ENCODE measurements around the gene HS3ST3A1. TPM values are rescaled to one million over a fixed set of nuclear protein-coding genes. Genes with fewer than 3 reads are reported as not detected.

Gene HS3ST3A1
- total and polyA plus RNA-seq, 2 of the 4 experiments (the other 2 are of a cell fraction): 8.8 to 9.0 TPM

DNA sequence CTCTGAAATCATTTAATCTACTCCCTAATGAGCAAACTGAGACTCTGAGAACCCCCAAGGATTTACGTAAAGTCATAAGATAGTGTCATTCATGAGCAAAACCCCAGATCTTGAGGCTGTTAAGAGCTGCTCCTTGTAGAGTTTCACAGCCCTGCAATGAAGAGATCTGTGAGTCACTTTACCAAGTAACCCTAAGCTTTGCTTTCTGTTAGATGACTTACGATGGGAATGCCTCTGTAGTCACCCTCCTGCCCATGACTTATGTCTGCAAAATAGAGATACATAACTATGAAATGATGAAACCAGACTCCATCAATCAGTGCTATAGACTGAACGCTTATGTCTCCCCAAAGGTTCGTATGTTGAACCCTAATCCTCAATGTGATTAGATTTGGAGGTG is 117.7 kb downstream of the HS3ST3A1 start:
- H2BK20ac ChIP-seq (ENCODE audit: low read depth, low read length): no peak overlapping the region
- H4K5ac ChIP-seq (ENCODE audit: low read depth, low read length): no peak overlapping the region
- no peak overlapping the region for H3K4me2 ChIP-seq (ENCODE audit: low read depth, low read length)
- no peak overlapping the region for H3K4me3 ChIP-seq (ENCODE audit: insufficient read depth, low read depth, low read length)
- CTCF ChIA-PET: no interaction called here
- H3K9me1 ChIP-seq (ENCODE audit: insufficient read depth, low read length): no peaks in the 10 kb centered on the region
- H3K4me1 ChIP-seq (ENCODE audit: control insufficient read depth, insufficient read depth, low read length): no peaks in the 10 kb centered on the region
- no peak overlapping the region for H2BK120ac ChIP-seq (ENCODE audit: low read depth, low read length)
- intact Hi-C loops (cut with micrococcal nuclease): no loop called here
- no peaks in the 10 kb centered on the region for H4K20me1 ChIP-seq (ENCODE audit: insufficient read depth, low read length)
- TF ChIP-seq CEBPB (IDR thresholded peaks at IDR 0.05; ENCODE audit: low read depth, low read length): 0 out of 2 replicates have a peak, but pooled peaks have one; percentile 10
- TF ChIP-seq, protein P1, sequence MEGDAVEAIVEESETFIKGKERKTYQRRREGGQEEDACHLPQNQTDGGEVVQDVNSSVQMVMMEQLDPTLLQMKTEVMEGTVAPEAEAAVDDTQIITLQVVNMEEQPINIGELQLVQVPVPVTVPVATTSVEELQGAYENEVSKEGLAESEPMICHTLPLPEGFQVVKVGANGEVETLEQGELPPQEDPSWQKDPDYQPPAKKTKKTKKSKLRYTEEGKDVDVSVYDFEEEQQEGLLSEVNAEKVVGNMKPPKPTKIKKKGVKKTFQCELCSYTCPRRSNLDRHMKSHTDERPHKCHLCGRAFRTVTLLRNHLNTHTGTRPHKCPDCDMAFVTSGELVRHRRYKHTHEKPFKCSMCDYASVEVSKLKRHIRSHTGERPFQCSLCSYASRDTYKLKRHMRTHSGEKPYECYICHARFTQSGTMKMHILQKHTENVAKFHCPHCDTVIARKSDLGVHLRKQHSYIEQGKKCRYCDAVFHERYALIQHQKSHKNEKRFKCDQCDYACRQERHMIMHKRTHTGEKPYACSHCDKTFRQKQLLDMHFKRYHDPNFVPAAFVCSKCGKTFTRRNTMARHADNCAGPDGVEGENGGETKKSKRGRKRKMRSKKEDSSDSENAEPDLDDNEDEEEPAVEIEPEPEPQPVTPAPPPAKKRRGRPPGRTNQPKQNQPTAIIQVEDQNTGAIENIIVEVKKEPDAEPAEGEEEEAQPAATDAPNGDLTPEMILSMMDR (conservative IDR thresholded peaks at IDR 0.05; ENCODE audit: low read depth, low read length): no peak
- no peak overlapping the region for H4K8ac ChIP-seq (ENCODE audit: low read depth in 2 of 2, low read length in 2 of 2)
- no peaks in the 10 kb centered on the region for H3K79me1 ChIP-seq (ENCODE audit: low read depth in 1 of 2, low read length in 2 of 2)
- no peak overlapping the region for H2BK15ac ChIP-seq (ENCODE audit: low read depth, low read length)
- no peaks in the 10 kb centered on the region for H3K36me3 ChIP-seq (ENCODE audit: control insufficient read depth, insufficient read depth, low read length)
- dilution Hi-C loops (cut with HindIII; ENCODE audit: low sequenced_read_pairs, unreplicated experiment): no loop called here
- no peaks in the 10 kb centered on the region for H3K27me3 ChIP-seq (ENCODE audit: control insufficient read depth, insufficient read depth, low read length)
- BruUV-seq (replicated peaks): no TSS peak
- in situ Hi-C loops (cut with MboI; ENCODE audit: low sequenced_read_pairs): no loop called here
- no peak overlapping the region for H3K27ac ChIP-seq (ENCODE audit: insufficient read depth, low read length)
- no peak overlapping the region for H4K91ac ChIP-seq (ENCODE audit: insufficient read depth, low read depth, low read length)
- WGBS, 2 experiments (ENCODE audit: extremely low coverage in 2 of 2, insufficient read length in 1 of 2): no CpG with 5 or more reads among the region's 4 CpGs
- H3K23ac ChIP-seq (ENCODE audit: low read depth, low read length): no peak overlapping the region
- no peak overlapping the region for H3K14ac ChIP-seq (replicated peaks; ENCODE audit: low read depth, low read length)
- peak; percentile 78 for DNase-seq
- H2BK5ac ChIP-seq (ENCODE audit: low read depth, low read length, poor library complexity, severe bottlenecking): peak overlapping the region; percentile 23
- no peak overlapping the region for H2AK9ac ChIP-seq (replicated peaks; ENCODE audit: low read depth, low read length, poor library complexity)
- no peak overlapping the region for H3K56ac ChIP-seq (ENCODE audit: extremely low read depth, insufficient read depth, low read length)
- POLR2A ChIA-PET (ENCODE audit: unreplicated experiment): no interaction called here
- H3K4ac ChIP-seq (ENCODE audit: low read depth, low read length): no peak overlapping the region
- H3K18ac ChIP-seq (ENCODE audit: low read depth, low read length): no peak overlapping the region
- H3K9me3 ChIP-seq (ENCODE audit: control insufficient read depth, insufficient read depth, low read length): peaks cover 10% of the 10 kb centered on the region
- peak; percentile 66 for ATAC-seq (ENCODE audit: low read depth)
- no peak overlapping the region for H2AFZ ChIP-seq (replicated peaks; ENCODE audit: low read length, poor library complexity)
- H2AK5ac ChIP-seq (ENCODE audit: low read depth, low read length): no peak overlapping the region
- H3K9ac ChIP-seq (ENCODE audit: low read depth, low read length): no peak overlapping the region
